ENCODE results near the gene TMEM258.

DNA sequence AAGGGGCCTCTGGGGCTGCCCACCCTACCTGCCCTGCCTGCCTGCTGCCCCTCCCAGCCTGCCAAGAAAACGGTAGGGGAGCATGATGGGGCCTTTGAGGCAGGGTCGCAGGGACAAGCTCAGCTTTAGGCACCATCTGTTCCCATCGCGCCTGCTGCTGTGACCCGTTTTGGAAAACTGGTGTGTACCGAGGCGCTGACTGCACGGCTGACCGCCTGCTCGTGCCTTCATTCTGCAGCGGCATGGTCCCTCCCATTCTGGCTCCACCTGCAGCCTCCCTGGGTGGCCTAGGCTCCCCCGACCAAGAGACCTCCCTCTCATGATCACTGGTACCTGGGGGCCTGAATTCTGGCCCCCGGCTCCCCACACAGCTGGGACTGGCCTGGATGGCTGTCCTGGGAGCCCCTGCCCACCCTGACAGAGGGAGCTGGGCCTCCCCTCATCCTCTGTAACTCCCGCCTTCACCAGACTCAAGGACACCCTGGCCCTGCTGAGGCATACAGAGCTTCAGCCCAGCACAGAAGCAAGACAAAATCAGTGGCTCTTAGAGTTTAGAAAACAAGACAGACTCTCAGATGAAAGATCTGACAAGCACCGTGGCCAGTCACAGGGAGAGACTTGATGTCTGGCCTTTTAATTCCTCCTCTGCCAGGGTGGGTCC, 46.5 kb downstream of the TMEM258 start:
- TF ChIP-seq, protein P1, sequence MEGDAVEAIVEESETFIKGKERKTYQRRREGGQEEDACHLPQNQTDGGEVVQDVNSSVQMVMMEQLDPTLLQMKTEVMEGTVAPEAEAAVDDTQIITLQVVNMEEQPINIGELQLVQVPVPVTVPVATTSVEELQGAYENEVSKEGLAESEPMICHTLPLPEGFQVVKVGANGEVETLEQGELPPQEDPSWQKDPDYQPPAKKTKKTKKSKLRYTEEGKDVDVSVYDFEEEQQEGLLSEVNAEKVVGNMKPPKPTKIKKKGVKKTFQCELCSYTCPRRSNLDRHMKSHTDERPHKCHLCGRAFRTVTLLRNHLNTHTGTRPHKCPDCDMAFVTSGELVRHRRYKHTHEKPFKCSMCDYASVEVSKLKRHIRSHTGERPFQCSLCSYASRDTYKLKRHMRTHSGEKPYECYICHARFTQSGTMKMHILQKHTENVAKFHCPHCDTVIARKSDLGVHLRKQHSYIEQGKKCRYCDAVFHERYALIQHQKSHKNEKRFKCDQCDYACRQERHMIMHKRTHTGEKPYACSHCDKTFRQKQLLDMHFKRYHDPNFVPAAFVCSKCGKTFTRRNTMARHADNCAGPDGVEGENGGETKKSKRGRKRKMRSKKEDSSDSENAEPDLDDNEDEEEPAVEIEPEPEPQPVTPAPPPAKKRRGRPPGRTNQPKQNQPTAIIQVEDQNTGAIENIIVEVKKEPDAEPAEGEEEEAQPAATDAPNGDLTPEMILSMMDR (IDR thresholded peaks at IDR 0.05): no peak
- TF ChIP-seq POLR2A (IDR thresholded peaks at IDR 0.05): no peak
